WERI-Rb-1 (cell line): Measurements from ENCODE around the gene DACH1.

Experiments used
- DNase-seq: peaks from one replicate; pipeline ENCODE4 v3.0.0-alpha.2; 2020
- H3K27ac ChIP-seq: fragments of 250-450 bp; sonication (Bioruptor Pico); 2 replicates; pipeline ENCODE4 v1.5.1; 2020; ENCODE audit warnings: mild to moderate bottlenecking, moderate library complexity
- H3K27me3 ChIP-seq: fragments of 250-450 bp; sonication (Bioruptor Pico); 2 replicates; pipeline ENCODE4 v1.5.1; 2021; ENCODE audit warnings: mild to moderate bottlenecking, low read depth, moderate library complexity; ENCODE audit not compliant: insufficient read depth, severe bottlenecking
- H3K36me3 ChIP-seq: fragments of 250-450 bp; sonication (Bioruptor Pico); 2 replicates; pipeline ENCODE4 v1.5.1; 2020; ENCODE audit warnings: mild to moderate bottlenecking, moderate library complexity
- H3K4me3 ChIP-seq: 2 replicates; pipeline ENCODE4 v1.5.1; 2011; ENCODE audit warnings: low read depth, mild to moderate bottlenecking, control low read depth, low read length
- H3K9me3 ChIP-seq: fragments of 250-450 bp; sonication (Bioruptor Pico); 2 replicates; pipeline ENCODE4 v1.5.1; 2021; ENCODE audit warnings: mild to moderate bottlenecking, moderate library complexity; ENCODE audit not compliant: severe bottlenecking
- CTCF ChIP-seq: IDR thresholded peaks from 2 replicates; pipeline ENCODE4 v1.5.1; 2011; ENCODE audit warnings: low read depth, mild to moderate bottlenecking, control low read depth, inconsistent platforms, low read length

DACH1 gene

DNA sequence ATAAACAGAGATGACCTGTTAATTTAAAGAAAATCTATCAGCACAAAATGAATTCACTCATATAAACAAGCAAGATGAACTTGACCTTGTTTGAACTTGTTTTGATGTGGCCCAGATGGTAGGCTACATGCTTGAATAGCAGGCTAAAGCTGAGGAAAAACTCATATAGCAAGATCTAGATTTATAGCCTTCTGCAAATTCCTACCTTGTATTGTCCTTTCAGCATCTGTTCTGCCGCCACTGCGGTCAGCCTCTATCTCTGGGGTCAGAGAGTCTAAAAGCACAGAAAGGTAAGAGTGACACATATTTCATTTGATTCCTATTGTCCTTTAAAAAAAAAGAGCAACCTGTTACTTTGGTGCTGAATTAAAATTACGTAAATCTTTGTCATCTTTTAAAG is 392.1 kb downstream of the DACH1 start:
- H3K9me3 ChIP-seq: peaks cover 2% of the 10 kb centered on the region
- H3K4me3 ChIP-seq: no peak overlapping the region
- TF ChIP-seq CTCF: no peak
- no peaks in the 10 kb centered on the region for H3K27me3 ChIP-seq
- H3K36me3 ChIP-seq: no peaks in the 10 kb centered on the region
- peak; percentile 41 for DNase-seq
- no peak overlapping the region for H3K27ac ChIP-seq

GRCh38 chr13:71469626-71470025 is 397.4 kb downstream of the DACH1 start:
- H3K27ac ChIP-seq: no peak overlapping the region
- no peaks in the 10 kb centered on the region for H3K27me3 ChIP-seq

GRCh38 chr13:71464686-71465085 is 402.3 kb downstream of the DACH1 start:
- no peak for TF ChIP-seq CTCF
- DNase-seq: no peak

More at GRCh38 chr13:71469626-71470025, 397.4 kb downstream of the DACH1 start:
- DNase-seq: no peak
- H3K4me3 ChIP-seq: no peak overlapping the region
- peaks cover 2% of the 10 kb centered on the region for H3K9me3 ChIP-seq
- H3K36me3 ChIP-seq: no peaks in the 10 kb centered on the region
- TF ChIP-seq CTCF: no peak

GRCh38 chr13:71461892-71462291 is 405.1 kb downstream of the DACH1 start:
- no peak for DNase-seq
- no peaks in the 10 kb centered on the region for H3K36me3 ChIP-seq
- no peak overlapping the region for H3K27ac ChIP-seq
- H3K4me3 ChIP-seq: no peak overlapping the region
- TF ChIP-seq CTCF: no peak
- no peaks in the 10 kb centered on the region for H3K27me3 ChIP-seq
- H3K9me3 ChIP-seq: no peaks in the 10 kb centered on the region

More at GRCh38 chr13:71464686-71465085, 402.3 kb downstream of the DACH1 start:
- Histone ChIP-seq H3K36me3 (no peaks in the 10 kb centered on the region), H3K9me3 (no peaks in the 10 kb centered on the region), H3K27me3 (no peaks in the 10 kb centered on the region), H3K27ac (no peak overlapping the region), H3K4me3 (no peak overlapping the region)

- no peak overlapping the region for H3K27ac ChIP-seq
- no peak overlapping the region for H3K4me3 ChIP-seq
- H3K36me3 ChIP-seq: no peaks in the 10 kb centered on the region
- DNase-seq: no peak
- no peaks in the 10 kb centered on the region for H3K27me3 ChIP-seq
- TF ChIP-seq CTCF: no peak
- H3K9me3 ChIP-seq: no peaks in the 10 kb centered on the region
These were observed 406.8 kb downstream of the DACH1 start for GRCh38 chr13:71460211-71460610.

GRCh38 chr13:71459708-71460107 is 407.3 kb downstream of the DACH1 start:
- no peaks in the 10 kb centered on the region for H3K9me3 ChIP-seq
- DNase-seq: no peak
- H3K4me3 ChIP-seq: no peak overlapping the region
- H3K27me3 ChIP-seq: no peaks in the 10 kb centered on the region
- H3K36me3 ChIP-seq: no peaks in the 10 kb centered on the region
- H3K27ac ChIP-seq: no peak overlapping the region
- TF ChIP-seq CTCF: no peak
